HCT116 (cell line): ENCODE data around the gene RFXANK. TPM values are rescaled to one million over a fixed set of nuclear protein-coding genes. Genes with fewer than 3 reads are reported as not detected.

ENCODE experiments used
- ATAC-seq: fragments of 200-7000 bp; cut with Tn5 transposase; 2 replicates; pipeline ENCODE4 v1.9.1; 2020; ENCODE audit warnings: mild to moderate bottlenecking, moderate library complexity
- BruUV-seq: library from RNA; stranded (reverse); fragments of 400-500 nt; replicated peaks from 2 replicates; lab custom pipeline; 2021; lab: Mats Ljungman, UMichigan
- CTCF ChIA-PET: fragments of 300-600 bp; sonication (Branson Sonifier 250); formaldehyde crosslinking; loops from one replicate; lab custom pipeline; 2021; ENCODE audit warnings: antibody characterized with exemption; lab: Charles Lee
- POLR2A ChIA-PET: fragments of 300-600, 350-600 bp; sonication (Branson Sonifier 250); formaldehyde crosslinking; loops from one replicate; lab custom pipeline; 2021; ENCODE audit warnings: antibody characterized with exemption; lab: Charles Lee
- RAD21 ChIA-PET, 2 experiments: fragments of 300-600 bp; sonication (Branson Sonifier 250); formaldehyde crosslinking; loops; one replicate each; lab custom pipeline; 2023; ENCODE audit warnings: low total read pairs in 2 of 2; ENCODE audit not compliant: uncharacterized antibody in 2 of 2, unreplicated experiment in 2 of 2, low non-redundant PET in 1 of 2; lab: Charles Lee
- DNase-seq: peaks from one replicate; pipeline ENCODE4 v3.0.0-alpha.2; 2010; ENCODE audit warnings: low read depth, low spot score
- H2AFZ ChIP-seq: fragments of 200-600 bp; shearing (Covaris generic), sonication (generic); 2 replicates; pipeline ENCODE4 v1.6.1; 2017; ENCODE audit warnings: low read depth, mixed run types, mixed read lengths, antibody characterized with exemption, low read length; ENCODE audit not compliant: poor library complexity, severe bottlenecking
- H3K27ac ChIP-seq: 2 replicates; pipeline ENCODE4 v1.5.1; 2012; ENCODE audit warnings: low read depth, low read length
- H3K27me3 ChIP-seq: fragments of 200-600 bp; sonication (generic); 2 replicates; pipeline ENCODE4 v1.6.1; 2016; ENCODE audit warnings: mixed run types, low read length, mixed read lengths; ENCODE audit not compliant: insufficient read depth
- H3K36me3 ChIP-seq, 2 experiments: fragments of 200-500 bp in 1 of 2; fragments of 200-600 bp in 1 of 2; sonication (Bioruptor generic) in 1 of 2; sonication (generic) in 1 of 2; 2 replicates each; pipeline versions ENCODE4 v1.5.1 to v1.6.1; 2014 to 2016; ENCODE audit warnings: low read length in 2 of 2, inconsistent platforms in 1 of 2, mixed read lengths in 1 of 2, mixed run types in 1 of 2; ENCODE audit not compliant: insufficient read depth in 2 of 2, control insufficient read depth in 1 of 2
- H3K4me1 ChIP-seq, 2 experiments: fragments of 200-600 bp in 1 of 2; sonication (generic) in 1 of 2; 2 replicates each; pipeline versions ENCODE4 v1.5.1 to v1.6.1; 2012 to 2017; ENCODE audit warnings: low read length in 2 of 2, inconsistent platforms in 1 of 2, mild to moderate bottlenecking in 1 of 2, mixed read lengths in 1 of 2, mixed run types in 1 of 2, moderate library complexity in 1 of 2; ENCODE audit not compliant: insufficient read depth in 2 of 2, control insufficient read depth in 1 of 2
- H3K4me2 ChIP-seq: fragments of 200-600 bp; sonication (generic); 2 replicates; pipeline ENCODE4 v1.6.1; 2017; ENCODE audit warnings: mixed run types, low read length, mixed read lengths
- H3K4me3 ChIP-seq, 2 experiments: fragments of 200-600 bp in 1 of 2; sonication (generic) in 1 of 2; replicated peaks in 1 of 2; 2 replicates each; pipeline ENCODE4 v1.5.1; 2011 to 2016; ENCODE audit warnings: low read length in 2 of 2, control low read depth in 1 of 2, low read depth in 1 of 2, mild to moderate bottlenecking in 1 of 2, mixed read lengths in 1 of 2, mixed run types in 1 of 2
- H3K79me2 ChIP-seq: fragments of 200-600 bp; sonication (generic); 2 replicates; pipeline ENCODE4 v1.6.1; 2017; ENCODE audit warnings: mild to moderate bottlenecking, mixed run types, low read length, moderate library complexity, mixed read lengths; ENCODE audit not compliant: insufficient read depth
- H3K9ac ChIP-seq: fragments of 200-600 bp; sonication (generic); 2 replicates; pipeline ENCODE4 v1.6.1; 2016; ENCODE audit warnings: low read length, mixed read lengths
- H3K9me2 ChIP-seq: fragments of 200-600 bp; sonication (generic), shearing (Covaris generic); 2 replicates; pipeline ENCODE4 v1.6.1; 2017; ENCODE audit warnings: mixed run types, mild to moderate bottlenecking, moderate library complexity; ENCODE audit not compliant: insufficient read depth
- H3K9me3 ChIP-seq, 2 experiments: fragments of 200-500 bp in 1 of 2; fragments of 200-600 bp in 1 of 2; sonication (Bioruptor generic) in 1 of 2; sonication (generic) in 1 of 2; 2 replicates each; pipeline ENCODE4 v1.6.1; 2014 to 2017; ENCODE audit warnings: low read length in 2 of 2, mixed read lengths in 2 of 2, inconsistent platforms in 1 of 2, low read depth in 1 of 2, mild to moderate bottlenecking in 1 of 2, mixed run types in 1 of 2, moderate library complexity in 1 of 2; ENCODE audit not compliant: control insufficient read depth in 1 of 2, insufficient read depth in 1 of 2
- H4K20me1 ChIP-seq: fragments of 200-600 bp; sonication (generic), shearing (Covaris generic); 2 replicates; pipeline ENCODE4 v1.6.1; 2017; ENCODE audit warnings: mixed run types, mild to moderate bottlenecking, moderate library complexity; ENCODE audit not compliant: insufficient read depth
- CBX3 ChIP-seq: IDR thresholded peaks from 2 replicates; pipeline ENCODE4 v1.6.1; 2012; ENCODE audit warnings: low read depth
- EGR1 ChIP-seq: IDR thresholded peaks from 2 replicates; pipeline ENCODE4 v1.6.1; 2012; ENCODE audit warnings: low read depth
- ELF1 ChIP-seq: IDR thresholded peaks from 2 replicates; pipeline ENCODE4 v1.6.1; 2012; ENCODE audit warnings: low read depth, borderline replicate concordance
- EZH2phosphoT487 ChIP-seq: fragments of 200-600 bp; IDR thresholded peaks from 2 replicates; pipeline ENCODE4 v1.6.1; 2018; ENCODE audit warnings: antibody characterized with exemption, borderline replicate concordance
- FOSL1 ChIP-seq: IDR thresholded peaks from 2 replicates; pipeline ENCODE4 v1.6.1; 2012; ENCODE audit warnings: low read depth
- POLR2A ChIP-seq: IDR thresholded peaks from 2 replicates; pipeline ENCODE4 v1.7.0; 2011; ENCODE audit warnings: borderline replicate concordance; ENCODE audit not compliant: insufficient read depth, insufficient read length; ENCODE audit errors: extremely low read depth
- POLR2AphosphoS5 ChIP-seq: IDR thresholded peaks from 2 replicates; pipeline ENCODE4 v1.6.1; 2011; ENCODE audit warnings: mild to moderate bottlenecking, low read depth, low read length, moderate library complexity
- RAD21 ChIP-seq: IDR thresholded peaks from 2 replicates; pipeline ENCODE4 v1.6.1; 2012; ENCODE audit warnings: low read depth, mild to moderate bottlenecking
- SIN3A ChIP-seq: IDR thresholded peaks from 2 replicates; pipeline ENCODE4 v1.6.1; 2012; ENCODE audit warnings: low read depth
- SP1 ChIP-seq: IDR thresholded peaks from 2 replicates; pipeline ENCODE4 v1.6.1; 2012; ENCODE audit warnings: low read depth
- SRF ChIP-seq: IDR thresholded peaks from 2 replicates; pipeline ENCODE4 v1.6.1; 2012; ENCODE audit warnings: low read depth
- TCF7L2 ChIP-seq: IDR thresholded peaks from 2 replicates; pipeline ENCODE4 v1.7.0; 2011; ENCODE audit warnings: borderline replicate concordance, inconsistent platforms; ENCODE audit not compliant: insufficient read depth, insufficient read length; ENCODE audit errors: extremely low read depth
- YY1 ChIP-seq: IDR thresholded peaks from 2 replicates; pipeline ENCODE4 v1.6.1; 2011; ENCODE audit warnings: low read length, low read depth, moderate library complexity, mild to moderate bottlenecking; ENCODE audit not compliant: insufficient replicate concordance; ENCODE audit errors: extremely low read depth
- ZFX ChIP-seq: fragments of 450-650 bp; IDR thresholded peaks from 2 replicates; pipeline ENCODE4 v1.6.1; 2017
- ZNF274 ChIP-seq: fragments of 200-500 bp; sonication (Bioruptor generic); IDR thresholded peaks from 2 replicates; pipeline ENCODE4 v1.6.1; 2014; ENCODE audit warnings: mild to moderate bottlenecking, low read depth, low read length, inconsistent platforms
- intact Hi-C: fragments of 100-400 bp; cut with micrococcal nuclease; formaldehyde crosslinking; loops from 2 replicates; pipeline ENCODE4 v1.10.0; 2022
- total RNA-seq: library from RNA; stranded (reverse); gene quantifications from one replicate; pipeline ENCODE4 v1.2.1, GENCODE V29; 2021; ENCODE audit not compliant: unreplicated experiment
- TF ChIP-seq, protein P1 (sequence below): IDR thresholded peaks from 2 replicates; pipeline ENCODE4 v1.6.1; 2012; ENCODE audit warnings: low read depth
- TF ChIP-seq, protein P2 (sequence below): IDR thresholded peaks from 2 replicates; pipeline ENCODE4 v1.6.1; 2012

RFXANK gene
- total RNA-seq, 1 experiment from 2014 or later = 78.9 TPM

DNA sequence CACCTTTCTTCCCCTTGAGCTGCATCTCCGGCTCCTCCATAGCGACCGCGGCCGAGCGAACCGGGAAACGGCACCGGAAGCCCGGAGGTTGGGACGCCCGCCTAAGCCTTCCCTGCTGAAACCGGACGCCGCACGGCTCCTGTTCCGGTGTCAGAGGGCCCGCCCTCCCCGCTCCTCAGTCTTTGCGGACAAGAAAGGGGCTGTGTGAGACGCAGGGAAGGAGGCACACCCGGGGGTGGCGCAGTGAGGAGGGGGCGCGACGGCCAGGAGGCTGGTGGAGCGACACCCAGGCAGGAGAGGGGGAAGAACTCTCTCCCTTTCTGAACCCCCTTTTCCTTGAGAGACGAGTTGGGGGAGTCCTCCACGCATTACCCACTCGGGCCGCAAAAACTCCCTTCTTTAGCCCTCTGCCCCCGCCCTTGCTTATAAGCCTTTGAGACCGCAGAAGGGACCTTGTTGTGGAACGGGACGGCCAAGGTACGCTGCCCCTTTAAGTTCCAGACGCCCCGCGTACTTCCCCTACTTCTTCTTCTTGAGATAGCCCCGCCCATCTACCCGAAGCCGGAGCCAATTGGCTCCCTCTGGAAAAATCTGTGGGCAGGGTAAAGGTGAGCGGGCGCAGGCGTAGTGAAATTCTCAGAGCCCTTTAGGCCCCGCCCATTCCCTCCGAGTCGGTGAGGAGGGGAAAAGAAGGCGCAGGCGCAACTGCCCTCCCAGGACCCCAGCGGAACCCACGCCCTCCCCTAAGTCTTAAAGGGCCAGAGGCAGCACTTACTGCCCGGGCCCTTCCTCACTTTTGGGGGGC is at the start of gene RFXANK, which contains the start of gene BORCS8 (continued):
- TF ChIP-seq FOSL1 = no peak
- no peak for TF ChIP-seq RAD21
- TF ChIP-seq ZNF274 = no peak
- TF ChIP-seq ELF1 = no peak; the same call in 1 of the 2 replicates
- peak; percentile 63 for TF ChIP-seq POLR2A
- TF ChIP-seq EGR1 = no peak
- no peak for TF ChIP-seq CBX3
- TF ChIP-seq SIN3A = peak; percentile 54; the same call in 1 of the 2 replicates
- peak; percentile 72 for TF ChIP-seq YY1
- peak; percentile 20; the same call in 1 of the 2 replicates for TF ChIP-seq ZFX

DNA sequence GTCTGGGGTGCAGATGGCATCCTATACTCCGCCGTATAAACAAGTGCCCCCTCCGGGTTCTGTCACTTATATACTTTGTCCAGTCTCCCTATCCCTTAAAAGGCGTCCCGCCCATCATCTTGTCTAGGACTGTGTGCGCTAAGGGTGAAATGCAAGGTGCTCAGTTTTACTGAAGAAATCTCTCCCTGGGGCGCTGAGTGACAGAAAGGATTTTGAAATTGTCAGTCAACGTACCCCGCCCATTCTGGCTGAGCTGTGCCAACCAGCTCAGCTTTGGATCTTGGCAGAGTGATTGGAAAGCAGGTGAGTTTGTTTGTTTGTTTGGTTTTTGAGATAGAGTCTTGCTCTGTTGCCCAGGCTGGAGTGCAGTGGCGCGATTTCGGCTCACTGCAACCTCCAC is 49.7 kb upstream of the RFXANK start:
- Histone ChIP-seq H3K9ac (no peak overlapping the region), H2AFZ (no peak overlapping the region), H3K27ac (no peak overlapping the region), H3K36me3 (no peaks in the 10 kb centered on the region), H3K4me2 (no peak overlapping the region), H3K4me1 (peaks cover 1 to 8% of the 10 kb centered on the region in 2 experiments; a peak in 3 of 4 replicates), H3K27me3 (no peaks in the 10 kb centered on the region), H3K4me3 (no peak overlapping the region), H3K9me3 (no peaks in the 10 kb centered on the region), H3K9me2 (no peaks in the 10 kb centered on the region), H4K20me1 (no peaks in the 10 kb centered on the region), H3K79me2 (peaks cover 9% of the 10 kb centered on the region)
- CTCF ChIA-PET = interaction anchor here (1.6 kb wide), 1 partner anchor 87 kb away, joined by 3 read pairs; no protein-coding TSS in a partner anchor
- intact Hi-C loops = no loop called here
- TF ChIP-seq EZH2phosphoT487 (no peak), POLR2AphosphoS5 (no peak), TCF7L2 (no peak), SRF (no peak), RAD21 (no peak), ELF1 (no peak), SP1 (no peak)
- TF ChIP-seq, protein P1, sequence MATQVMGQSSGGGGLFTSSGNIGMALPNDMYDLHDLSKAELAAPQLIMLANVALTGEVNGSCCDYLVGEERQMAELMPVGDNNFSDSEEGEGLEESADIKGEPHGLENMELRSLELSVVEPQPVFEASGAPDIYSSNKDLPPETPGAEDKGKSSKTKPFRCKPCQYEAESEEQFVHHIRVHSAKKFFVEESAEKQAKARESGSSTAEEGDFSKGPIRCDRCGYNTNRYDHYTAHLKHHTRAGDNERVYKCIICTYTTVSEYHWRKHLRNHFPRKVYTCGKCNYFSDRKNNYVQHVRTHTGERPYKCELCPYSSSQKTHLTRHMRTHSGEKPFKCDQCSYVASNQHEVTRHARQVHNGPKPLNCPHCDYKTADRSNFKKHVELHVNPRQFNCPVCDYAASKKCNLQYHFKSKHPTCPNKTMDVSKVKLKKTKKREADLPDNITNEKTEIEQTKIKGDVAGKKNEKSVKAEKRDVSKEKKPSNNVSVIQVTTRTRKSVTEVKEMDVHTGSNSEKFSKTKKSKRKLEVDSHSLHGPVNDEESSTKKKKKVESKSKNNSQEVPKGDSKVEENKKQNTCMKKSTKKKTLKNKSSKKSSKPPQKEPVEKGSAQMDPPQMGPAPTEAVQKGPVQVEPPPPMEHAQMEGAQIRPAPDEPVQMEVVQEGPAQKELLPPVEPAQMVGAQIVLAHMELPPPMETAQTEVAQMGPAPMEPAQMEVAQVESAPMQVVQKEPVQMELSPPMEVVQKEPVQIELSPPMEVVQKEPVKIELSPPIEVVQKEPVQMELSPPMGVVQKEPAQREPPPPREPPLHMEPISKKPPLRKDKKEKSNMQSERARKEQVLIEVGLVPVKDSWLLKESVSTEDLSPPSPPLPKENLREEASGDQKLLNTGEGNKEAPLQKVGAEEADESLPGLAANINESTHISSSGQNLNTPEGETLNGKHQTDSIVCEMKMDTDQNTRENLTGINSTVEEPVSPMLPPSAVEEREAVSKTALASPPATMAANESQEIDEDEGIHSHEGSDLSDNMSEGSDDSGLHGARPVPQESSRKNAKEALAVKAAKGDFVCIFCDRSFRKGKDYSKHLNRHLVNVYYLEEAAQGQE = no peak
- TF ChIP-seq, protein P2, sequence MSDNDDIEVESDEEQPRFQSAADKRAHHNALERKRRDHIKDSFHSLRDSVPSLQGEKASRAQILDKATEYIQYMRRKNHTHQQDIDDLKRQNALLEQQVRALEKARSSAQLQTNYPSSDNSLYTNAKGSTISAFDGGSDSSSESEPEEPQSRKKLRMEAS = no peak
- no TSS peak for BruUV-seq
- no peak for DNase-seq
- POLR2A ChIA-PET = no interaction called here
- RAD21 ChIA-PET = interaction anchor here in 1 of 2 experiments (1.1 kb wide), 1 partner anchor 88 kb away, joined by 3 read pairs; no protein-coding TSS in a partner anchor
- no peak for ATAC-seq
